SU-DHL-6 (cell line): Measurements from ENCODE around the gene HBE1.

Source experiments
- CTCF ChIP-seq: fragments of 200-600 bp; sonication (generic); IDR thresholded peaks from one replicate; pipeline ENCODE4 v1.5.1; 2017; ENCODE audit warnings: antibody characterized with exemption, mild to moderate bottlenecking, low read length, moderate library complexity; ENCODE audit not compliant: insufficient read depth, poor library complexity, severe bottlenecking
- EZH2phosphoT487 ChIP-seq: fragments of 200-600 bp; sonication (generic), shearing (Covaris generic); conservative IDR thresholded peaks from 2 replicates; pipeline ENCODE4 v1.6.1; 2018; ENCODE audit warnings: mild to moderate bottlenecking, antibody characterized with exemption, low read length, moderate library complexity, mixed read lengths

DNA sequence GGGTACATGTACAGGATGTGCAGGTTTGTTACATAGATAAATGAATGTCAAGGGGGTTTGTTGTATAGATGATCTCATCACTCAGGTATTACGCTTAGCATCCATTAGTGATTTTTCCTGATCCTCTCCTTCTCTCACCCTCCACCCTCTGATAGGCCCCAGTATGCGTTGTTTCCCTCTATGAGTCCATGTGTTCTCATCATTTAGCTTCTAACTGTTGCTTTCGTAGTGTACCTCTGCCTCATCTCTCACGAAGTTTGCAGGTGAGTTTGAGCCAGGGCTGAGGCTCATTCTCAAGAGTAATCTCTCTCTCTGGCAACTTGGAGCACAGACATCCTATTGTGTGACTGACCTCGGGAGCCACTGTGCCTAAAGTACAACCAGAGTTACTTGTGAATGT lies 4.7 kb upstream of the HBE1 start:
- TF ChIP-seq CTCF (no peak), EZH2phosphoT487 (no peak)
